T-cell (primary cell): ENCODE measurements around the gene TMEM163. TPM values are rescaled to one million over a fixed set of nuclear protein-coding genes. Genes with fewer than 3 reads are reported as not detected.
"Not testable (repeated sequence)": the region's sequence is repeated elsewhere in the genome, so short reads cannot be mapped to it uniquely, and the experiment has no call there.

ENCODE experiments used
- ATAC-seq, 4 experiments: fragments of 200-7000 bp in 3 of 4; fragments of 150-1000 bp in 1 of 4; cut with Tn5 transposase; replicated peaks in 1 of 4; 1 replicate in 3 of 4; 2 replicates in 1 of 4; pipeline ENCODE4 v1.10.0; 2021; ENCODE audit warnings: moderate library complexity in 3 of 4, mild to moderate bottlenecking in 2 of 4, moderate number of reproducible peaks in 1 of 4
- CTCF ChIA-PET, 2 donors: fragments of 300-600 bp; sonication (Branson Sonifier 250); formaldehyde crosslinking; loops; one replicate each; lab custom pipeline; 2022; ENCODE audit warnings: antibody characterized with exemption in 2 of 2; lab: Charles Lee
- POLR2A ChIA-PET, 2 donors: fragments of 300-600 bp; sonication (Branson Sonifier 250); formaldehyde crosslinking; loops; one replicate each; lab custom pipeline; 2022; ENCODE audit warnings: antibody characterized with exemption in 2 of 2; lab: Charles Lee
- DNase-seq, 35 experiments: peaks; one replicate each; pipeline versions ENCODE4 v3.0.0 to v3.0.0-alpha.2; 2013 to 2023
- H3K27ac ChIP-seq: one replicate; pipeline ENCODE4 v1.5.1; 2013; ENCODE audit warnings: low read length
- H3K27me3 ChIP-seq, 2 experiments: replicated peaks in 1 of 2; 1 replicate in 1 of 2; 2 replicates in 1 of 2; pipeline versions ENCODE4 v1.6.1 to v1.7.0; 2013; ENCODE audit warnings: low read length in 1 of 2, mixed read lengths in 1 of 2; ENCODE audit not compliant: control insufficient read depth in 2 of 2, insufficient read depth in 2 of 2; ENCODE audit errors: extremely low read depth in 1 of 2
- H3K36me3 ChIP-seq, 2 donors: 1 replicate in 1 of 2; 2 replicates in 1 of 2; pipeline versions ENCODE4 v1.6.1 to v1.7.0; 2013; ENCODE audit warnings: low read length in 1 of 2; ENCODE audit not compliant: control insufficient read depth in 2 of 2, insufficient read depth in 1 of 2; ENCODE audit errors: extremely low read depth in 1 of 2
- H3K4me1 ChIP-seq, 2 experiments: 1 replicate in 1 of 2; 2 replicates in 1 of 2; pipeline versions ENCODE4 v1.6.1 to v1.7.0; 2013; ENCODE audit warnings: low read length in 2 of 2, mixed read lengths in 1 of 2; ENCODE audit not compliant: insufficient read depth in 2 of 2, control insufficient read depth in 1 of 2; ENCODE audit errors: extremely low read depth in 1 of 2
- H3K4me3 ChIP-seq, 2 donors: 1 replicate in 1 of 2; 2 replicates in 1 of 2; pipeline versions ENCODE4 v1.5.1 to v1.7.0; 2013; ENCODE audit warnings: mild to moderate bottlenecking in 2 of 2, low read length in 1 of 2, moderate library complexity in 1 of 2; ENCODE audit not compliant: control insufficient read depth in 1 of 2; ENCODE audit errors: extremely low read depth in 1 of 2
- H3K9me3 ChIP-seq: 2 replicates; pipeline ENCODE4 v1.7.0; 2013
- H3K27ac Mint-ChIP-seq, 2 donors: one replicate each; pipeline ENCODE4 v1.8.0; 2020 to 2021; ENCODE audit warnings: mild to moderate bottlenecking in 2 of 2, mixed read lengths in 2 of 2
- H3K27me3 Mint-ChIP-seq, 2 donors: one replicate each; pipeline ENCODE4 v1.8.0; 2021 to 2022; ENCODE audit warnings: mixed read lengths in 2 of 2
- H3K36me3 Mint-ChIP-seq: one replicate; pipeline ENCODE4 v1.8.0; 2021; ENCODE audit warnings: mixed read lengths
- H3K4me1 Mint-ChIP-seq, 3 donors: one replicate each; pipeline ENCODE4 v1.8.0; 2020 to 2022; ENCODE audit warnings: mixed read lengths in 3 of 3, mild to moderate bottlenecking in 1 of 3
- H3K4me3 Mint-ChIP-seq, 3 donors: one replicate each; pipeline ENCODE4 v1.8.0; 2020 to 2022; ENCODE audit warnings: mild to moderate bottlenecking in 3 of 3, mixed read lengths in 3 of 3, moderate library complexity in 3 of 3
- H3K9me3 Mint-ChIP-seq, 3 donors: one replicate each; pipeline ENCODE4 v1.8.0; 2020 to 2022; ENCODE audit warnings: mixed read lengths in 3 of 3
- WGBS: methylation state at CpG from one replicate; pipeline ENCODE4 v1.1.5; 2013; ENCODE audit warnings: missing lambda C conversion rate; ENCODE audit not compliant: insufficient coverage; 5-methylcytosine and 5-hydroxymethylcytosine counted together
- total RNA-seq, 35 experiments: library from RNA in 6 of 35; stranded (reverse) in 6 of 35; fragments of 120-200 nt in 1 of 35; gene quantifications; one replicate each; pipeline versions ENCODE4 v1.2.1 to v1.2.4 and lab custom pipeline; 2013 to 2026

The TMEM163 gene
- total RNA-seq, 5 donors from 2014 or later (not counting 1 experiment from before 2014, with no cell fraction given) = 0.18 to 0.73 (median 0.35) TPM

DNA sequence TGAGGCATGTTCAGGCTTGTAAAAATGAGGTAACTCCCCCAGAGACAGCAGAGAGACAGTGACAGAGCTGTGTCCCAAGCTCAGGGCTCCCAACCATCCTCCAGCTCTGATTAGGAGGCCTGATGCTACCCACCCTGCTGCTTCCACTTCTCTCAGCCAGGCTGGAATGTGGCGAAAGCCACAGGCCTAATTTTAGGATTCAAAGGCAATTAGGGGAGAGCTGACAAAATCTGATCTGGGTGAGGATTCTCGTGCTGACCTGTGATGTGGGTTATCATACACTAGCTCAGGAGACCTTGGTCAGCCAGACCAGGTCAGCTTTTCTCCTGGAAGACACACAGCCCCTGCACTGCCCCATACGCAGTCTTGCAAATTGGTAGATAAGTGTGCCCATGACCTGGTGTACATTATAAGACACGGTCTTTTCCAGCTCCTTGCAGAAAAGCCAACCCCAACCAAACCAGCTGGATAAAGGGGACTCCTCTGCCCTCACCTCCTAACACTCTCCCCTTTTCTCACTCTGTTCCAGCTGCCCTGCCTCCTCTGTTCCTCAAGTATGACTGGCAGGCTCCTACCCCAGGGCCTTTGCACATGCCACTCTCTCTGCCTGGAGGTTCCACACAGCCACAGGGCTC is 239.0 kb downstream of the TMEM163 start:
- H3K4me1 Mint-ChIP-seq = no peaks in the 10 kb centered on the region
- peaks cover 0 to 9% of the 10 kb centered on the region in 2 experiments for H3K27me3 ChIP-seq
- H3K36me3 ChIP-seq = no peaks in the 10 kb centered on the region
- ChIA-PET POLR2A (no interaction called here), CTCF (no interaction called here)
- WGBS = 93% methylated on average over 3 of the region's 4 CpGs
- ATAC-seq = no peak
- no peaks in the 10 kb centered on the region for H3K36me3 Mint-ChIP-seq
- no peaks in the 10 kb centered on the region for H3K9me3 Mint-ChIP-seq
- no peak for DNase-seq
- H3K4me1 ChIP-seq = no peaks in the 10 kb centered on the region
- H3K9me3 ChIP-seq = no peaks in the 10 kb centered on the region
- no peak overlapping the region for H3K27ac Mint-ChIP-seq
- H3K27ac ChIP-seq = no peak overlapping the region
- H3K4me3 Mint-ChIP-seq = no peak overlapping the region
- H3K4me3 ChIP-seq = no peak overlapping the region
- peaks cover 9 to 10% of the 10 kb centered on the region in 2 donors for H3K27me3 Mint-ChIP-seq

DNA sequence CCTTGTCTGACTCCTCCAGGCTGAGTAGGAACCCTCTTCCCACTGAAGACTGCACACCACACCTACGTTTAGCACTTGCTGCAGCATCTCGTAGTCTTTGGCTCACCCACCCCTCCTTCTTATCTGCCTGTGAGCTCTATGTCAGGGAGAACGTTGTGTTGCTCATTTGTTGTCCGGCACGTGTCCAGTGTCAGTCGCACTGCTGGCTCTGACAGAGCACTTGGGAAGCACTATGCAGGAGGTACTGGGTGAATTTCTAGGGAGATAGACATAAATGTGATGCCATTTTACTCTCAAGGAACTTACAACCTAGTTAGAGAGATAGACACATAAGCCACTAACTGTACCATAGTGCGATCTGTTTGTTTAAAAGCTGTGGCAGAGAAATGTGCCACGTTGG is 241.8 kb downstream of the TMEM163 start:
- H3K9me3 ChIP-seq, POLR2A ChIA-PET, H3K27me3 ChIP-seq, ATAC-seq, H3K36me3 Mint-ChIP-seq, DNase-seq, CTCF ChIA-PET, H3K27ac Mint-ChIP-seq, H3K4me1 Mint-ChIP-seq, H3K27ac ChIP-seq, H3K27me3 Mint-ChIP-seq, H3K36me3 ChIP-seq, H3K4me3 ChIP-seq, H3K4me3 Mint-ChIP-seq, H3K4me1 ChIP-seq: not testable (repeated sequence)
- WGBS = 81% methylated on average over 4 of the region's 8 CpGs
- H3K9me3 Mint-ChIP-seq = peaks cover 2 to 24% (median 20%) of the 10 kb centered on the region in 3 donors

DNA sequence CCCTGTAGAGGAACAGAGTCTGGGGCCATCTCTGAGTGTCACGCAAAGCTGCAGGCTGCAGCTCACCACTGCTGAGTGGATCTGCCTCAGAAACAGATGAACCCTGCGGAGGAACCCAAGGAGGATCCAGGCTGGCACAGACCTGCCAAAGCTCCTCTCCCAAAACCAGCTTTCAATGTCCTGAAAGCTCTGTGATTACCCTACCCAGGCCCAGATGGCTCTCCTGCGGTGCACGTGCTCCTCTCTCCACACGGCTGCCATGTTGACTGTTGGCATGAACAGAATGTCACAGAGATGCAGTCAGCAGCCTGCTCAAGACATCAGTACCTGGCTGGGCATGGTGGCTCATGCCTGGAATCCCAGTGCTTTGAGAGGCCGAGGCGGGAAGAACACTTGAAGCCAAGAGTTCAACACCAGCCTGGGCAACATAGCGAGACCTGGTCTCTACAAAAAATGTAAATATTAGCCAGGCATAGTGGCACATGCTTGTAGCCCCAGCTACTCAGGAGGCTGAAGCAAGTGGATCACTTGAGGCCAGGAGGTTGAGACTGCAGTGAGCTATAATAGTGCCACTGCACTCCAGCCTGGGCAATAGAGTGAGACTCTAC is 248.1 kb downstream of the TMEM163 start:
- DNase-seq = no peak
- WGBS = 99% methylated on average over 8 of the region's 8 CpGs
- CTCF ChIA-PET = interaction anchor here in 1 of 2 donors (0.5 to 0.6 kb wide), 3 partner anchors 187 to 384 kb away, joined by 3 to 8 read pairs (median 4); no protein-coding TSS in a partner anchor
- Mint-ChIP-seq H3K27ac (peak overlapping the region in 1 of 2 donors; percentile 27), H3K9me3 (peaks cover 4 to 26% (median 22%) of the 10 kb centered on the region in 3 donors), H3K4me3 (no peak overlapping the region), H3K27me3 (no peaks in the 10 kb centered on the region), H3K36me3 (no peaks in the 10 kb centered on the region), H3K4me1 (peaks cover 0 to 34% (median 22%) of the 10 kb centered on the region in 3 donors)
- Histone ChIP-seq H3K4me1 (no peaks in the 10 kb centered on the region), H3K36me3 (no peaks in the 10 kb centered on the region), H3K9me3 (no peaks in the 10 kb centered on the region), H3K27ac (no peak overlapping the region), H3K27me3 (peaks cover 0 to 6% of the 10 kb centered on the region in 2 experiments), H3K4me3 (no peak overlapping the region)
- POLR2A ChIA-PET = no interaction called here
- ATAC-seq = no peak

DNA sequence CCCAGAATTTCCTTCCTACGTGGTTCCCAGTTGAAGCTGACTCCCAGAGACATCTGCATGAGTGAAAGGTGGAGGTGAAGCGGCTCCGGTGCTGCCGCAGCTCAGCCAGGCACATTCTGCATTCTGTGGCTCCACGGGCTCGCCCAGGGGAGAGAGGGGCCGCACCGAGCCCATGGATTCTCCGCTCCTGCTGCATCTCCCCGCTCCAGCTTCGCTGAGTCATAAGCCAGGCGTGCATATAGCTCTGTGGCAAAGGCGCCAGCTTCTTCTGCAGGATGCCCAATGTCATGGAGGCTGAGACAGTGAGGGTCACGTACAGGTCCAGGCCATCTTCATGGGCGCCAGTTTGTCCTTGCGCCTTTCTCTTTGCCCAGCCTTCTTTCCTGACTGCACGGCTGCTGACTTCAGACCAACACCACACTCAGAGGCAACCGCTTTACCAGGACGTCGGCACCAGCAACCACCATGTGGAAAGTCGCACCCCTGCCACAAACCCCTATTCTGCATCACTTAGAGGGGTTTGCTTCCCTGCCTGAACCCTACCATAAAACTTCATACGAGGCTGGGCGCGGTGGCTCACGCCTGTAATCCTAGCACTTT is 249.2 kb downstream of the TMEM163 start:
- H3K27me3 Mint-ChIP-seq = no peaks in the 10 kb centered on the region
- Histone ChIP-seq H3K27me3 (peaks cover 0 to 6% of the 10 kb centered on the region in 2 experiments), H3K9me3 (no peaks in the 10 kb centered on the region), H3K36me3 (no peaks in the 10 kb centered on the region), H3K4me1 (no peaks in the 10 kb centered on the region), H3K27ac (no peak overlapping the region), H3K4me3 (no peak overlapping the region)
- no peaks in the 10 kb centered on the region for H3K36me3 Mint-ChIP-seq
- DNase-seq (no peak), ATAC-seq (no peak)
- peaks cover 4 to 26% (median 22%) of the 10 kb centered on the region in 3 donors for H3K9me3 Mint-ChIP-seq
- peak overlapping the region in 1 of 2 donors; percentile 59 for H3K27ac Mint-ChIP-seq
- peaks cover 0 to 34% (median 22%) of the 10 kb centered on the region in 3 donors for H3K4me1 Mint-ChIP-seq
- POLR2A ChIA-PET = no interaction called here
- peak overlapping the region in 1 of 3 donors; percentile 59 for H3K4me3 Mint-ChIP-seq
- CTCF ChIA-PET = interaction anchor here (0.6 to 0.8 kb wide), 2 partner anchors 19 to 428 kb away, joined by 3 read pairs; no protein-coding TSS in a partner anchor
- WGBS = 93% methylated on average over 20 of the region's 25 CpGs

- CTCF ChIA-PET = interaction anchor here in 1 of 2 donors (0.8 kb wide), 1 partner anchor 429 kb away, joined by 3 read pairs; no protein-coding TSS in a partner anchor
Measured at GRCh38 chr2:134468776-134469175, 250.0 kb downstream of the TMEM163 start.

DNA sequence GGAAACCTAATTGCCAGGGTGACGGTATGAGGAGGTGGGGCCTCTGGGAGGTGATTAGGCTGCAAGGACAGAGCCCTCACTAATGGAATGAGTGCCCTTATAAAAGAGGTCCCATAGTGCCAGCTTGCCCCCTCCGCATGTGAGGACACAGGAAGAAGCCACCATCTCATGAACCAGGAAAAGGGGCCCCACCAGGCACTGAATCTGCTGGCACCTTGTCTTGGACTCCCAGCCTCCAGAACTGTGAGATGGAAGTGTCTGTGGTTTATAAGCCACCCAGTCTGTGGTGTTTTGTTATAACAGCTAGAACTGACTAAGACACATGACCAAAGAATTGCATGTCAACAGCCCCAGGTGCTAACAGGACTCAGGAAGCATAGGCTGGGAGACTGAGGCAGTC is 250.6 kb downstream of the TMEM163 start:
- Histone ChIP-seq H3K4me1 (no peaks in the 10 kb centered on the region), H3K27me3 (peaks cover 0 to 6% of the 10 kb centered on the region in 2 experiments), H3K36me3 (no peaks in the 10 kb centered on the region), H3K27ac (no peak overlapping the region), H3K9me3 (no peaks in the 10 kb centered on the region), H3K4me3 (no peak overlapping the region)
- Mint-ChIP-seq H3K9me3 (peaks cover 4 to 13% (median 12%) of the 10 kb centered on the region in 3 donors), H3K36me3 (no peaks in the 10 kb centered on the region), H3K4me3 (peak overlapping the region in 2 of 3 donors; percentile 37 to 59), H3K27me3 (no peaks in the 10 kb centered on the region), H3K4me1 (peaks cover 0 to 34% (median 22%) of the 10 kb centered on the region in 3 donors), H3K27ac (peak overlapping the region in 1 of 2 donors; percentile 94)
- ChIA-PET CTCF (interaction anchor here in 1 of 2 donors (0.7 kb wide), 1 partner anchor 629 kb away, joined by 3 read pairs; no protein-coding TSS in a partner anchor), POLR2A (no interaction called here)
- DNase-seq (peak in 1 of 35 experiments; percentile 7), ATAC-seq (peak in 1 of 4 experiments; percentile 84)
- WGBS = no CpG with 5 or more reads among the region's 2 CpGs

More at GRCh38 chr2:134468776-134469175, 250.0 kb downstream of the TMEM163 start:
- no peak overlapping the region for H3K4me3 ChIP-seq
- no peaks in the 10 kb centered on the region for H3K36me3 Mint-ChIP-seq
- no peaks in the 10 kb centered on the region for H3K36me3 ChIP-seq
- peaks cover 0 to 6% of the 10 kb centered on the region in 2 experiments for H3K27me3 ChIP-seq
- 84% methylated on average over 9 of the region's 12 CpGs for WGBS
- H3K27me3 Mint-ChIP-seq = no peaks in the 10 kb centered on the region
- H3K4me1 Mint-ChIP-seq = peaks cover 0 to 34% (median 22%) of the 10 kb centered on the region in 3 donors
- peak in 1 of 4 experiments; percentile 26 for ATAC-seq
- DNase-seq = no peak
- peaks cover 4 to 18% (median 18%) of the 10 kb centered on the region in 3 donors for H3K9me3 Mint-ChIP-seq
- no peaks in the 10 kb centered on the region for H3K4me1 ChIP-seq
- H3K9me3 ChIP-seq = no peaks in the 10 kb centered on the region
- POLR2A ChIA-PET = no interaction called here
- peak overlapping the region in 1 of 3 donors; percentile 59 for H3K4me3 Mint-ChIP-seq
- H3K27ac Mint-ChIP-seq = peak overlapping the region in 1 of 2 donors; percentile 94
- H3K27ac ChIP-seq = no peak overlapping the region
